Measurements from ENCODE around the gene ACBD4. TPM values are rescaled to one million over a fixed set of nuclear protein-coding genes. Genes with fewer than 3 reads are reported as not detected.
A peak's percentile ranks its signal among the peaks of the same experiment; 100 is the strongest.

ACBD4 gene
- polyA plus RNA-seq (ENCODE audit: insufficient read length in 12 of 12), result 10 to 100 TPM in 2 of 12 donors, 1 to 10 TPM in 9, not detected in 1; 3.9 to 11.0 (median 5.8) TPM
- long read RNA-seq, donor 1, result 0 reads
- long read RNA-seq, donor 2, result 0 reads
- long read RNA-seq, donor 3, result 0 reads
- long read RNA-seq, donor 4, partial matches to known transcripts, result 0 of 1 reads
- long read RNA-seq, donor 4, other reads (novel, unspliced or antisense), result 0 of 1 reads
- long read RNA-seq, donor 5, partial matches to known transcripts, result 0 of 2 reads
- long read RNA-seq, donor 5, other reads (novel, unspliced or antisense), result 0 of 2 reads
- long read RNA-seq, donor 6, partial matches to known transcripts, result 0 of 2 reads
- long read RNA-seq, donor 6, other reads (novel, unspliced or antisense), result 0 of 2 reads
- long read RNA-seq, donor 7, result 0 reads
- long read RNA-seq, donor 8, result 0 reads
- long read RNA-seq, donor 9, result 0 reads
- long read RNA-seq, donor 10, result 0 reads
- long read RNA-seq, donor 11, result 0 reads

- peak; percentile 98 for DNase-seq
Observed at GRCh38 chr17:45135192-45135977, at the start of gene ACBD4. TSS of gene ACBD4 (plus strand) at chr17:45135687. CDS start at chr17:45136145, 458 bp downstream.

- DNase-seq, result no peak
Observed at GRCh38 chr17:45086391-45086790, 49.1 kb upstream of the ACBD4 start.

- no peak for DNase-seq
Observed at GRCh38 chr17:45086865-45087503, 48.5 kb upstream of the ACBD4 start.

- DNase-seq, result no peak
Observed at GRCh38 chr17:45087504-45087975, 47.9 kb upstream of the ACBD4 start.

GRCh38 chr17:45087978-45088377 lies 47.5 kb upstream of the ACBD4 start:
- no peak for DNase-seq

GRCh38 chr17:45088741-45089140 lies 46.7 kb upstream of the ACBD4 start:
- DNase-seq, result no peak

GRCh38 chr17:45090711-45091110 lies 44.8 kb upstream of the ACBD4 start:
- no peak for DNase-seq

GRCh38 chr17:45091778-45092425 lies 43.6 kb upstream of the ACBD4 start:
- no peak for DNase-seq

GRCh38 chr17:45092911-45093430 lies 42.5 kb upstream of the ACBD4 start:
- DNase-seq, result no peak

GRCh38 chr17:45093444-45094110 lies 41.9 kb upstream of the ACBD4 start:
- DNase-seq, result no peak

GRCh38 chr17:45096141-45096540 lies 39.3 kb upstream of the ACBD4 start:
- DNase-seq, result no peak

- no peak for DNase-seq
Observed at GRCh38 chr17:45096926-45097325, 38.6 kb upstream of the ACBD4 start.

GRCh38 chr17:45098081-45098868 lies 37.2 kb upstream of the ACBD4 start:
- DNase-seq, result no peak

- peak; percentile 79 for DNase-seq
Observed at GRCh38 chr17:45098869-45099616, 36.4 kb upstream of the ACBD4 start.

GRCh38 chr17:45101546-45101882 lies 34.0 kb upstream of the ACBD4 start:
- DNase-seq, result no peak

GRCh38 chr17:45101883-45102811 lies 33.3 kb upstream of the ACBD4 start:
- DNase-seq, result no peak

GRCh38 chr17:45102856-45103255 lies 32.6 kb upstream of the ACBD4 start:
- no peak for DNase-seq

GRCh38 chr17:45103269-45103795 lies 32.2 kb upstream of the ACBD4 start:
- no peak for DNase-seq

Data from muscle of arm (tissue), 14 donors.